ENCODE data around the gene RHOBTB1. TPM values are rescaled to one million over a fixed set of nuclear protein-coding genes. Genes with fewer than 3 reads are reported as not detected.
"Not testable (repeated sequence)": the region's sequence is repeated elsewhere in the genome, so short reads cannot be mapped to it uniquely, and the experiment has no call there.

Gene RHOBTB1
- total and polyA plus RNA-seq, 2 donors from 2014 or later, result 14.6 to 34.5 TPM

DNA sequence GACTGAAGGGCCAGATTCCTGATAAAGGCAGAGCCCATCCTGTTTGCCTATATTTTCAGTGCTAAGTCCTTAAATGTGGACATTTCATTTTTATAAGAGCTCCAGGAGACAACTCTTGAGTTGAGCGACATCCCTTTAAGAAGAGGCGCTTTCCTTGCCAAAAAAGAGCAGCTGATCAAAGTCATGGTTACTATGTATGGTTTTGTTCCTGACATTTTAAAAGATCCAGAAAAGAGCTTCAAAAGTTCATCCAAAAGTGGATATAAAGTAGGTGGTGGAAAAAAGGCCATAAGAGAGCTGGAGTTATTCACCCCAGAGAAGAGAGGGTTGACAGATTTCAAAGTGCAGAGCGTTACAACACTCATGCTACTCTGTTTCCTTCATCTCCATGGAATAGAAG is 36.7 kb downstream of the RHOBTB1 start:
- Histone ChIP-seq H3K4me3 (ENCODE audit: low read length in 3 of 3) (no peak overlapping the region), H3K27me3 (ENCODE audit: control insufficient read depth, insufficient read depth, low read length) (no peaks in the 10 kb centered on the region), H3K9ac (ENCODE audit: low read length in 3 of 3) (no peak overlapping the region), H3K4me1 (ENCODE audit: control insufficient read depth in 2 of 3, insufficient read depth in 2 of 3, low read depth in 1 of 3, low read length in 3 of 3) (peaks cover 0 to 16% (median 7%) of the 10 kb centered on the region in 3 donors), H3K36me3 (ENCODE audit: control insufficient read depth in 2 of 3, insufficient read depth in 3 of 3, low read length in 3 of 3) (peaks cover 2 to 16% (median 2%) of the 10 kb centered on the region in 3 donors), H3K27ac (ENCODE audit: low read depth in 2 of 2, low read length in 2 of 2) (no peak overlapping the region), H3K9me3 (ENCODE audit: control insufficient read depth in 2 of 3, insufficient read depth in 1 of 3, low read length in 3 of 3) (no peaks in the 10 kb centered on the region)
- TF ChIP-seq, protein P1, sequence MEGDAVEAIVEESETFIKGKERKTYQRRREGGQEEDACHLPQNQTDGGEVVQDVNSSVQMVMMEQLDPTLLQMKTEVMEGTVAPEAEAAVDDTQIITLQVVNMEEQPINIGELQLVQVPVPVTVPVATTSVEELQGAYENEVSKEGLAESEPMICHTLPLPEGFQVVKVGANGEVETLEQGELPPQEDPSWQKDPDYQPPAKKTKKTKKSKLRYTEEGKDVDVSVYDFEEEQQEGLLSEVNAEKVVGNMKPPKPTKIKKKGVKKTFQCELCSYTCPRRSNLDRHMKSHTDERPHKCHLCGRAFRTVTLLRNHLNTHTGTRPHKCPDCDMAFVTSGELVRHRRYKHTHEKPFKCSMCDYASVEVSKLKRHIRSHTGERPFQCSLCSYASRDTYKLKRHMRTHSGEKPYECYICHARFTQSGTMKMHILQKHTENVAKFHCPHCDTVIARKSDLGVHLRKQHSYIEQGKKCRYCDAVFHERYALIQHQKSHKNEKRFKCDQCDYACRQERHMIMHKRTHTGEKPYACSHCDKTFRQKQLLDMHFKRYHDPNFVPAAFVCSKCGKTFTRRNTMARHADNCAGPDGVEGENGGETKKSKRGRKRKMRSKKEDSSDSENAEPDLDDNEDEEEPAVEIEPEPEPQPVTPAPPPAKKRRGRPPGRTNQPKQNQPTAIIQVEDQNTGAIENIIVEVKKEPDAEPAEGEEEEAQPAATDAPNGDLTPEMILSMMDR (IDR thresholded peaks at IDR 0.05; ENCODE audit: borderline replicate concordance, extremely low read depth, insufficient read depth), result no peak
- intact Hi-C loops (cut with DNase I), result no loop called here
- DNase-seq, result no peak
- no peak for FAIRE-seq

DNA sequence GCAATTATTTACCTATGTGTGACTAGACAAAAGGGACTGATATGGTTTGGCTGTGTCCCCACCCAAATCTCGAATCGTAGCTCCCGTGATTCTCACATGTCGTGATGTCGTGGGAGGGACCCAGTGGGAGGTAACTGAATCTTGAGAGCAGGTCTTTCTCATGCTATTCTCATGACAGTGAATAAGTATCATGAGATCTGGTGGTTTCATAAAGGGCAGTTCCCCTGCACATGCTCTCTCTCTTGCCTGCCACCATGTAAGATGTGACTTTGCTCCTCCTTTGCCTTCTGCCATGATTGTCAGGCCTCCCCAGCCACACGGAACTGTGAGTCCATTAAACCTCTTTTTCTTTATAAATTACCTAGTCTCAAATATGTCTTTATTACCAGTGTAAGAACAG is 37.2 kb downstream of the RHOBTB1 start:
- Histone ChIP-seq H3K4me1 (ENCODE audit: control insufficient read depth in 2 of 3, insufficient read depth in 2 of 3, low read depth in 1 of 3, low read length in 3 of 3) (peaks cover 0 to 16% (median 7%) of the 10 kb centered on the region in 3 donors), H3K36me3 (ENCODE audit: control insufficient read depth in 2 of 3, insufficient read depth in 3 of 3, low read length in 3 of 3) (peaks cover 2 to 16% (median 2%) of the 10 kb centered on the region in 3 donors)
- DNase-seq; FAIRE-seq; H3K4me3 ChIP-seq (ENCODE audit: low read length in 3 of 3); H3K27me3 ChIP-seq (ENCODE audit: control insufficient read depth, insufficient read depth, low read length); intact Hi-C loops (cut with DNase I); H3K9ac ChIP-seq (ENCODE audit: low read length in 3 of 3); H3K27ac ChIP-seq (ENCODE audit: low read depth in 2 of 2, low read length in 2 of 2); H3K9me3 ChIP-seq (ENCODE audit: control insufficient read depth in 2 of 3, insufficient read depth in 1 of 3, low read length in 3 of 3): not testable (repeated sequence)

DNA sequence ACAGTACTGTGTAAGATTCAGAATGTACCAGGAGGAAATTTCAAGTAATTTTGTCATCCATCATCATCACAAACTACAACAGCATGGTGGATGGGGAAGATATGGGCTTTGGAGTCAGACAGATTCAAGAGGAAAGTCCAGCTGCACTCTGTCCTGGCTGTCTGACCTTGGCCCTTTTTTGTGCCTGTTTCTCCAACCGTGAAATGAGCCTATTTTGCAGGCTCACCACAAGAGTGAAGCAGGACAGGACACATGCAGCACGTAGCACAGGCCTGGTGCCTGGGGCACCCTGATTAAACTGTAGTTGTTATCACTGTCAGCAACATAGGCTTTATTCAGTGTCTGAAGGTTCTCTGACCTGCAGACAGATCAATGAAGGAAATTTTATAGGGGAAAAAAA is 37.6 kb downstream of the RHOBTB1 start:
- H3K27ac ChIP-seq (ENCODE audit: low read depth in 2 of 2, low read length in 2 of 2), result no peak overlapping the region
- intact Hi-C loops (cut with DNase I), result no loop called here

DNA sequence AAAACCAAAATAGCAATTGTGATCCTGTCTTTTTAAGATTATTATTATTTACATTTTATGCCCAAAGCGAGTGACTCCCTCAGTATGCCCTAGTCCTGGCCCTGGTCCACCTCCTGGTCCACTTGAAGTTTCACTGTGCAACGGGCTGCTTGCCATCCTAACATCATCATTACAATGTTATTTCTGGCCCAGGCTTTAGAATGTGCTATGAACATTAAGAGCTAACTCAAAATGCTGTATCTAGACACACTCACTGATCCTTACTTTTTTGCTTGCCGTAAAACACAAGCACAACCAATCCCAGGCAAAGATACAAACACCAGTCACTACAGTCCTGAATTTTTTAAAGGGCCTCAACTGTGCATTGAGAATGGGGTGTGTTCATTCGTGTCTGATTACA is 38.4 kb downstream of the RHOBTB1 start:
- DNase-seq (no peak), FAIRE-seq (no peak)
- Histone ChIP-seq H3K27me3 (ENCODE audit: control insufficient read depth, insufficient read depth, low read length) (no peaks in the 10 kb centered on the region), H3K4me3 (ENCODE audit: low read length in 3 of 3) (no peak overlapping the region), H3K27ac (ENCODE audit: low read depth in 2 of 2, low read length in 2 of 2) (no peak overlapping the region), H3K36me3 (ENCODE audit: control insufficient read depth in 2 of 3, insufficient read depth in 3 of 3, low read length in 3 of 3) (peaks cover 0 to 7% (median 0%) of the 10 kb centered on the region in 3 donors), H3K9ac (ENCODE audit: low read length in 3 of 3) (no peak overlapping the region), H3K4me1 (ENCODE audit: control insufficient read depth in 2 of 3, insufficient read depth in 2 of 3, low read depth in 1 of 3, low read length in 3 of 3) (peaks cover 0 to 16% (median 4%) of the 10 kb centered on the region in 3 donors), H3K9me3 (ENCODE audit: control insufficient read depth in 2 of 3, insufficient read depth in 1 of 3, low read length in 3 of 3) (no peaks in the 10 kb centered on the region)
- intact Hi-C loops (cut with DNase I), result no loop called here
- TF ChIP-seq, protein P1 (IDR thresholded peaks at IDR 0.05; ENCODE audit: borderline replicate concordance, extremely low read depth, insufficient read depth), result no peak

More for the DNA sequence above, 37.6 kb downstream of the RHOBTB1 start:
- TF ChIP-seq, protein P1 (IDR thresholded peaks at IDR 0.05; ENCODE audit: borderline replicate concordance, extremely low read depth, insufficient read depth), result no peak
- H3K4me1 ChIP-seq (ENCODE audit: control insufficient read depth in 2 of 3, insufficient read depth in 2 of 3, low read depth in 1 of 3, low read length in 3 of 3), result peaks cover 0 to 16% (median 7%) of the 10 kb centered on the region in 3 donors
- H3K27me3 ChIP-seq (ENCODE audit: control insufficient read depth, insufficient read depth, low read length), result no peaks in the 10 kb centered on the region
- no peaks in the 10 kb centered on the region for H3K9me3 ChIP-seq (ENCODE audit: control insufficient read depth in 2 of 3, insufficient read depth in 1 of 3, low read length in 3 of 3)
- no peak overlapping the region for H3K4me3 ChIP-seq (ENCODE audit: low read length in 3 of 3)
- FAIRE-seq, result no peak
- no peak overlapping the region for H3K9ac ChIP-seq (ENCODE audit: low read length in 3 of 3)
- DNase-seq, result no peak
- H3K36me3 ChIP-seq (ENCODE audit: control insufficient read depth in 2 of 3, insufficient read depth in 3 of 3, low read length in 3 of 3), result peaks cover under 1 to 12% (median 2%) of the 10 kb centered on the region in 3 donors

Data from kidney (tissue), 14 donors.